Esophagus muscularis mucosa (tissue), 4 donors: ENCODE results near the gene LTBP4.

Experiments
- EP300 ChIP-seq: sonication (generic); formaldehyde crosslinking; IDR thresholded peaks from one replicate; pipeline ENCODE4 v1.6.1; 2017; ENCODE audit warnings: antibody characterized with exemption
- POLR2A ChIP-seq: fragments of 450-650 bp; IDR thresholded peaks from one replicate; pipeline ENCODE4 v1.6.1; 2017; ENCODE audit warnings: antibody characterized with exemption, moderate library complexity, mild to moderate bottlenecking, low read depth
- TF ChIP-seq, protein P1 (sequence below), 3 experiments: fragments of 200-600 bp in 2 of 3; fragments of 450-650 bp in 1 of 3; sonication (generic) in 2 of 3; IDR thresholded peaks; one replicate each; pipeline ENCODE4 v1.5.1; 2017 to 2019; ENCODE audit warnings: antibody characterized with exemption in 3 of 3, mild to moderate bottlenecking in 2 of 3, moderate library complexity in 1 of 3

DNA sequence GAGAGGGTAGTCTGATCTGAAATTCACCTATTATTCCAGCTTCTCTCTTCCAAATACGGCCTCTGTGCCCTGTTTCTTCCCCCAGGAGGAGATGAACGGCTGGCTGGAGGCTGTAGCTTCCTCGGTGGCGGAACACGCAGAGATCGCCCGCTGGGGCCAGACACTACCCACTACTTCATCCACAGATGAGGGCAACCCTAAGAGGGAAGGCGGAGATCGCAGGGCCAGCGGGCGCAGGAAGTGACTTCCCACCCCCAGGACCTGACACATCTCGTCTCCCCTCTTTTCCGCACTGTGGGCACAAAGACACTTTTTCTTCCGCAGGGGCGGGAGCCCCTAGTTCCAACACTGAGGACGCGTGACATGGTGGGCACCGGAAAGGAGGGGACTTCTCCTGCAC is 25.8 kb upstream of the LTBP4 start:
- TF ChIP-seq, protein P1, sequence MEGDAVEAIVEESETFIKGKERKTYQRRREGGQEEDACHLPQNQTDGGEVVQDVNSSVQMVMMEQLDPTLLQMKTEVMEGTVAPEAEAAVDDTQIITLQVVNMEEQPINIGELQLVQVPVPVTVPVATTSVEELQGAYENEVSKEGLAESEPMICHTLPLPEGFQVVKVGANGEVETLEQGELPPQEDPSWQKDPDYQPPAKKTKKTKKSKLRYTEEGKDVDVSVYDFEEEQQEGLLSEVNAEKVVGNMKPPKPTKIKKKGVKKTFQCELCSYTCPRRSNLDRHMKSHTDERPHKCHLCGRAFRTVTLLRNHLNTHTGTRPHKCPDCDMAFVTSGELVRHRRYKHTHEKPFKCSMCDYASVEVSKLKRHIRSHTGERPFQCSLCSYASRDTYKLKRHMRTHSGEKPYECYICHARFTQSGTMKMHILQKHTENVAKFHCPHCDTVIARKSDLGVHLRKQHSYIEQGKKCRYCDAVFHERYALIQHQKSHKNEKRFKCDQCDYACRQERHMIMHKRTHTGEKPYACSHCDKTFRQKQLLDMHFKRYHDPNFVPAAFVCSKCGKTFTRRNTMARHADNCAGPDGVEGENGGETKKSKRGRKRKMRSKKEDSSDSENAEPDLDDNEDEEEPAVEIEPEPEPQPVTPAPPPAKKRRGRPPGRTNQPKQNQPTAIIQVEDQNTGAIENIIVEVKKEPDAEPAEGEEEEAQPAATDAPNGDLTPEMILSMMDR (IDR thresholded peaks at IDR 0.05) = no peak
- TF ChIP-seq EP300 (no peak), POLR2A (no peak)
